CD4-positive, alpha-beta T cell treated with Interleukin-4 for 1 hour (primary cell): ENCODE results near the gene MAML2.

ENCODE experiments used
- DNase-seq, 2 donors: peaks; one replicate each; pipeline ENCODE4 v3.0.0-alpha.2; 2020 to 2022

MAML2 gene

DNA sequence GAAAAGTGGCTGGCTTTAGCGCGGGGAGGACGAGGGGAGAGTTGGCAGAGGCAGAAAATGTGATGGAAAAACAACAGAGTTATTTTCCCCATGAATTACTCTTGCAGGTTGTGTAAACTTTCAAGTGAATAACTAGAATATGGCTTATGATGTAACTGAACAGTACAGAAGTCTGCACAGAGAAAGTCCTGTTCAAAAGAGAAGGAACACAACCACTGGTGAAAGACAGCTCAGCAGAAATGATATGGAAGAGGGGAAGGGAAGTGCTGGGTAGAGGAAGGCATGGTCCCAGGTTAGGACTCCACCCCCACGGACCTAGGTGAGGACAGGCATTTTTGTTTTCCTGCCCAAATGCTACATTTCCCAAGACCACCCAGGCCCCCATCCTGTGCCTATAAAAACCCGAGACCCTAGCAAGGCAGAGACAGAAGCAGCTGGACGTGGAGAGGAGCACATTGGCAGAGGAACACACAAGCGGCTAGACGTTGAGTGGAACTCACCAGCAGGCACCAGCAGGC is 77.7 kb downstream of the MAML2 start:
- no peak for DNase-seq

DNA sequence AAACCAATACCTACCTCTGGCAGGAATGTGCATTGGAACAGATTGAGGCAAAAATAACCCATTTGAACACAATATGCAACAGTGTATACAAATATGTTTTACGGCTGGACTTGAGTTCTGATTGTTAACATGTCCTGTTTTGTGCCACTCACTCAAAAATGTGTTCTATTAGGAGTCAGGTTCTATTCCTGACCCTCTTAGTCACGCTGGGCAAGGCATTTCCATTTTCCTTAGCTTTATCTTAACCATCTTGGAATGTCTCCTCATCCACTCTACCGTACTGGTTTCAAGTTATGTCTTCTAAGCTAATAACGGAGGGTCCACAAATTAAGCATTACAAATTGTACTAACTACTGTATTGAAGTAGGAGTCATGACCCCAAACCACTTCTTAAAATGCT is 78.6 kb downstream of the MAML2 start:
- no peak for DNase-seq

DNA sequence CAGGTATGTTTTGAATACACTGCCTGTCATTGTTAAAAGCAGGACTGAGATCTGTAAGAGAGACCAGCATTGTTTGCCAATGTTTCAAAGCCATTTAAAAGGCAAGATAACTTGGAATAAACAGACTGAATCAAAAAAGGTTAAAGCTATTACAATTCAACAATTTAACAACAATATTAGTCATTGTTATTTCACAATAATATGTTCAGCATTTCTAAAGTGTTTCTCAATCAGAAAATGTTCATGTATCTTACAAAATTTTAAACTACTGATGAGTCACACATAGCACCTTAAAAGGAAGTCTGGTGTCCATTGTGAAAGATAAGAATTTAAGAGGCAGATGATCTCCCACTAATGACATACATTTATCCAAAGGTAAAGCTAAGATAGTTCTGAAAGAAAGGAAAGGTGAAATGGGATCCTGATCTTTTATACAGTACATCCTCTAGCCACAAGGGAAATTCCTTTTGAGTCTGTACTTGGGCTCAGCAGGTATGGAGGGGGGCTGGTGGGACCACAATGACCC is 79.7 kb downstream of the MAML2 start:
- peak in 1 of 2 donors; percentile 33 for DNase-seq

DNA sequence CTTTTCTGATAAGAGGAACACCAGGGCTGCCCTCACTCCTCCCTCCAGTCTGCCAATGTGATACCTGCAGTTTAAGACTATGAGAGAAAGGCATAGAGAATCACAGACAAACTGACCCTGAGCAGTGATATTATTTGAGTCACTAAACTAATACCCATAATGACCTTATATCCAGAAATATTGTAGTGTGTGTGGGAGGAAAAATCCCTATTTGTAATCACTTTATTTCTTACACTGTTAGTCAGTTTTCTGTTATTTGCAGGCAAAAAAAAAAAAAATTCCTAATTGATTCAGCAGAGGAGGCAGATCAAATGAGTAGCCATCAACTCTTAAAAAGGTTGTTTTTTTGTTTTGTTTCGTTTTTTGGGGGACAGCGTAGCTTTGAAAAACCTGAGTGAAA is 82.5 kb downstream of the MAML2 start:
- no peak for DNase-seq

DNA sequence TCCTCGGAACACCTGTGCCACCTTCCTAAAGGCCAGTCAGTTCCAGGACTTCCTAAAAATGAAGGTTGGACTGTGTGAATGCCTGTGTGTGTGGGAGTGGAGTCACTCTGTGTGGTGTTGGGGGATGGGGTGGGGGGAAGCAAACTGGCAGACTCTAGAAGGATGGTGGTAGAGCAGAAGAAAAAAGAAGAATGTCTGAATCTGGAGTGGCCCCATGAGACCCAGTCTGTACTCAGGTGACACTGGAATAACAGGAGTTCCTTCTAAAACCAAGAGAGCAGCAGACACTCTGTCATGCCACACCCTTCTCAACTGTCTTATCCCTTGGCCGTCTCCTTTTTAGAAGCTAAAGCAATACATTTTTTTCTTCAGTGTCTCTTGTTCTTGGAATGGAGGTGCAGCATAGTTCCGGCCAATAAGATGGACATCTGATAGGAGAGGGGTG is 82.9 kb downstream of the MAML2 start:
- DNase-seq = no peak

DNA sequence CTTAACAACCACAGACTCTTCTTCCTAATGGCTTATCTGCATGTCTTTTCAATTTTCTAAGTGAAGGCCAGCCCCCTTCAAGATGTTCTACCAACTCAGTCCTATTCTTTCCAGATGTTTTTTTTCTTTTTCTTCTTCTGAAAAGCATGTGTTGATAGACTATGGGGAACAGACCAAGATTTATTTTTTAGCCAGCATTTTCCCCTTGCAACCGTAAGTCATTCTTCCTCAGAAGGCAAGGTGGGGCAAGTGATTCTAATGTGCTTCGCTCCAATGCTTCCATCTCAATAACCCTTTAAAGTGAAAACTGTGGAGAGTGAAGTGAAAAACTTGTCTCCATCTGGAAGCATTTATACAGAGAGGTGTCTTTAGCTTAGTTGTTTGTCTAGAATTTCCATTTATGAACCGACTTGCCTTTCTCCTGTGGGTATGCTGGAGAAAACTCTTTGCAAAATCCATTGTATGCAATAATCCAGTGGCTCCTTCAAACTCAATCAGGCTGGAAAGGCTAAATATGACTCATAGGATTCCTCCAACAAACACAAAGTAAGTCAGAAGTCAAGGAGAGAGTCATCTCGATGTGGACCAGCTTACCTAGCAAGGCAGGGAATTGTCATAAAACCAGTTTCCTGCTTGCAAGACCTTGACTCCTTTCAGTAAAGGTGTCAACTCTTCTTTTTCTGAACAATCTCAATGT is 83.7 kb downstream of the MAML2 start:
- DNase-seq = no peak

DNA sequence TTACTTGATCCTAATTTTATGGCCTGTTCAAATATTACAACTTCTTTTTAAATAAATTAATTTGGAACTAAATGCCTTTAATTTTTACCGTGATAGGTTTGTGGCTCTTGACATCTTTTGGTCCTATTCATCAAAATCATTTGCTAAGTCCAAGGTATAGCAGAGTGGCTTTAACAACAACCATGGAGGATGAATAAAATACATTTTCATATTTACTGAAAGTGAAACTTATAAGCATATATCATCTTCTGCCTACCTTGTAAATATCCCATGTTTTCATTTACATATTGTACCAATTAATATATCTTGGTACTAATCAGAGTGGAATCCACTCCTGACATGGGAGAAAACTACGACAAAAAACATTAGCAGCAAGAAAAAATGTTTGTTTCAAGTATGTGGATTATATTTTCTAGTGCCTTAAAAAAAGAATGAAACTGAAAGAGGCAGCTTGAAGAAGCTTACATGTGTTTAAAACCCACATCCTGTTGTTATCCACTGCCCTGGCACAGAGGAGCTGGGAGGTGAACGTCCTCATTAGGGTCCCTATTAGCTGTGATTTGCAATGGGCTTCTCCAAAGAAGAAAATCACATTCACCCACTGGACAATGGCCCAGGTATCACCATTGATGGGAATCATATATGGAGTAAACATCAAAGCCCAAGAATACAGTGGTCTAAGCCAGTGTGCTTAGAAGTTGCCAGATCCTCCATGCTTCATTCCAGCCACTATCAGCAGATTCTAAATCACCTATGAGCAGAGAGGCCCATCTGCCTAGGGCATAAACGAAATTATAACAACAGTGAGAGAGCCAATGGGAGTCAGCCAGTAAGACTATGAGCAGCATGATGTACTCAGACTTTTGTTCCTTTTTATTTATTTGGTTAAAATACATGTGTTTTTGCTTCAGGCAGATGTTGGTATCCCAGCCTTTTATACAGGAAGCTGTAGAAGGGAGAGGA is 84.7 kb downstream of the MAML2 start:
- peak; percentile 68 to 74 for DNase-seq

DNA sequence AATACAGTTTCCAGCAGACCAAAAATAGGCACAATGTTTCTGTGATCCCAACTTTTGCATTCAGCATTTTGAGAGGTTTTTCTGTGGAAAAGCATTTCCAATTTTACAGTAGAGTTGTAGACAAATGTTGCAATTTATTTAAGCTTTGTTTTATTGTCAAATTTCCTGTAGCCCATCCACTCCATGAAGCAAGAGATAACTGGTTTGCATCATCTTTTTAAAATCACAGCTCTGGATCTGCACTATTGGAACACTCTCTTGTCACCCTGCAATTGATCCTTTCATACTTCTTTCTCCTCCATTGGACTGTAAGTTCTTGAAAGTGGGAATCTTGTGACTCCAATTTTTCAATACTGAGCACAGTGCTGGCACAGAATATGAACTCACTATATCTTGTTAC is 86.0 kb downstream of the MAML2 start:
- DNase-seq = no peak

DNA sequence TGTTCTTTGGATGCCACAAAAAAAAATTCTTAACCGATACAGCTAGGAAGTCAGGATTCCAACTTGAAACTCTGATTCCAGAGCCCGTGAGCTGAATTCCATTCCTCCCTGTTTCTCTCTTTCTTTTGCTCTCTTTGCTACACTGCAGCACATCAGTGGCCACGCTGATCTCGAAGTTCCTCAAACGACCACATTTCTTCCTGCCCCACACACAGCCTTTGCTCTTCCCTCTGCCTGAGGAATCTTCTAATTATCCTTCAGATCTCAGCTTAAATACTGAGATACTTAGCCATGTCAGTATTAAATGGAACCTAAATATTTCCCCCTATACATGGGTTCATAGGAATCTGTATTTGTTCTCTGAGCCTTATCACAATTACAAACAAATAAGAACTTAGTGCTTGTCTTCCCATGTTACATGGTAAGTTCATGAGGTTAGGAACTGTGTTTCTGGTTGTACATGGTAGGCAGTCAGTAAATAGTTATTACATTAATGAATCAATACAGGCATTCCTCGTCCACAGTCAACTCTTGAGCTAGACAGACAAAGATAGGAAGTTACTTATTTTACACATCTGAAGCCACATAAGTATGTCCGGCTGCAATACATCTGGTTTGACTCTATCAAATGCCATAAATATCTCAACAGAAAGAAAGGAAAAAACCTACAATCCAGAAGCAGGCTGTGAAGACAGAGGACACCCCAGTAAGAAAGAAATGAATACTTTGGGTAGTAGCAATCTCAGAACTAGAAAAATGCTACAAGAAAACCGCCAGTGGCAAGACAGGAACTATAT is 86.6 kb downstream of the MAML2 start:
- DNase-seq = no peak

DNA sequence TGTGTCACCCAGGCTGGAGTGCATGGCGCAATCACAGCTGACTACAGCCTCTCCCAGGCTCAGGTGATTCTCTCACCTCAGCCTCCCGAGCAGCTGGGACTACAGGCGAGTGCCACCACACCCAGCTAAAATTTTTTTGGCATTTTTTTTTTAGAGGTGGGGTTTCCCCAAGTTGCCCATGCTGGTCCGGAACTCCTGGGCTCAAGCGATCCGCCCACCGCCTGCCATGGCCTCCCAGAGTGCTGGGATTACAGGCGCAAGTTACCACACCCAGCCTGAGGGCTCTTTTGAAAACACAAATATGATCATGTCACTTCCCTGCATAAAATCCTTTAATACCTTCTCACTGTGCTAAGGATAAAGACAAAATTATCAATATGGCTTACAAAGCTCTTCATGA is 88.1 kb downstream of the MAML2 start:
- DNase-seq = peak in 1 of 2 donors; percentile 15

DNA sequence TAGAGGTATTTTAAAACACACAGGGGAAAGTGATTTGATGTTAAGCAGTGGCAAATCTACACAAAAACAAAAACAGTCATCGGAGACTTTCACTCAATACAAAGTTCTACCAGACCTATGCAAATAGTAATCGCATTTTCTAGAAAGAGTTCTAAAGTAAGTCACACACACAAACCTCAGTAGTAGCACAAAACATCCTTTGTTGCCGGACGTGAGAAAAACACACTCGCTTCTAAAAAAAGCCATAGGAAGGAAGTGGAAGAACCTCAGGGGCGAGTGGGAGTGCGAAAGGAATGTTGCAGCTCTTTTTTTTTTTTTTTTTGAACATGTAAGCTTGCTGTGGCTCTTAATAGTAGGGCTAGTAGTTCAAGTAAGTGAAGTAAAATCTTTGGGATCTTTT is 88.9 kb downstream of the MAML2 start:
- DNase-seq = peak; percentile 25 to 63

DNA sequence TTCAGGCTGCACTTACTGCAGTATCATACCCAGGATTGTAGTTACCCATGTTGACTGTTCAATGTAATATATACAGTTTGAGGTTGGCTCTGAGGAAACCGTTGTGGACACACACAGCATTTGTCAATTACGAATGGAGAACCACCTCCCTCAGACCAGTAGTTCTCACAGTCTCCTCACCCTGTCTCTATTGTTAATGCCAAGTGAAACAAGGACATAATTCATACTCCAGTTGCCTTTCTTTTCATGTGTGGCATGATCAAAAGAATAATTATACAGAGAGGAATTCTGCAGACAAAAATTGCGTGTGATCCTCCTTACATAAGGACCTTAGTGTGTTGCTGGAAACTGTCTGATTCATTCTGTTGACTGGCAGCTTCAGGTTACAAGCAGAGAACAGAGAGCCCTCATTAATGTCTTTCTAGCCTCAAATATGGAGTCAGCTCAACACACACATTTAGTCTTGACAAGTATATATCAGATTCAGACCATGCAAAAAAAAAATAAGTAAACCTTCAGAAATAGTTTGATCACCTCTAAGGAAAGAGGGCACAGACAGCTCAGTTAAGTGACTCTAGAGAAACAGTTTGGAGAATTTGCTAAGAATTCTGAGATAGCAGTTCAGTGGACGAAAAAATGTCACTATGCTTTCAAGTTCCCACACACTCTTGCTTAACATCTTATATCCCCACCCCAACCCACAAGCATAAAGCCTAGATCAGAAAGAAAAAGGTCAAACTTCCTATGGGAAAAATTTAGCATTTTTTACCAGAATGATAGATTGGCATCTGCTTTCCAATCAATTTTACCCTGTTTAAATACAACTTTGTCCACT is 96.1 kb downstream of the MAML2 start:
- no peak for DNase-seq

DNA sequence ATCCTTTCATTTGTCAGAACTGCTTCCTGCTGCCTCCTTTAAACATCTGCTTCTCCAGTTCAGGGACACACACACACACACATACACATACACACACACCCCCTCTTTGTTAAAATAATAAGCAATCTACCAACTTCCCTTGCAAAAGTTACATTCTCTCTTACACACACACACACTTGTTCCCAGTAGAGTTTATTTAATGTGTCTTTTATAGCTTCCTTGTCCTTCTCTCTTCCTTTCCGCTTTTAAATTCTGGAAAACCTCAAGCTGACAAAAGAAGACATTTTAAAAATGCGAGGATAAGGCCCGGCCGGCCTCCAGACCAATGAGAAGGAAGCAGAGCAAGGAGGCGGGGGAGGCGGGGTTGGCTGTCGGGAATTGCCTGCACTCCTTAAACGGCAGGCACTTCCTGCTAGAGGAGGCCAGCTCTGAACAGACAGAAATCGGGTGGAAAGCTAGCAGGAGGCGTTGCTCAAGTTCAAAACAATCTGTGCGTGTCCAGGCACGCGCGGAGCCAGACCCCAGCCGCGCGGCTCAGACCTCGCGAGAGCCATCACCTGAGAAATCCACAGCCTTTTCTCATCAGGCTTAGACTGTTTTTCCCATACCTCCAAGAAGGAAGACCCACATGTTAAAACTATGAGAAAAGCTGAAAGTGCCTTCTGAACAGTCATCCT is 99.9 kb downstream of the MAML2 start:
- peak; percentile 79 to 83 for DNase-seq

DNA sequence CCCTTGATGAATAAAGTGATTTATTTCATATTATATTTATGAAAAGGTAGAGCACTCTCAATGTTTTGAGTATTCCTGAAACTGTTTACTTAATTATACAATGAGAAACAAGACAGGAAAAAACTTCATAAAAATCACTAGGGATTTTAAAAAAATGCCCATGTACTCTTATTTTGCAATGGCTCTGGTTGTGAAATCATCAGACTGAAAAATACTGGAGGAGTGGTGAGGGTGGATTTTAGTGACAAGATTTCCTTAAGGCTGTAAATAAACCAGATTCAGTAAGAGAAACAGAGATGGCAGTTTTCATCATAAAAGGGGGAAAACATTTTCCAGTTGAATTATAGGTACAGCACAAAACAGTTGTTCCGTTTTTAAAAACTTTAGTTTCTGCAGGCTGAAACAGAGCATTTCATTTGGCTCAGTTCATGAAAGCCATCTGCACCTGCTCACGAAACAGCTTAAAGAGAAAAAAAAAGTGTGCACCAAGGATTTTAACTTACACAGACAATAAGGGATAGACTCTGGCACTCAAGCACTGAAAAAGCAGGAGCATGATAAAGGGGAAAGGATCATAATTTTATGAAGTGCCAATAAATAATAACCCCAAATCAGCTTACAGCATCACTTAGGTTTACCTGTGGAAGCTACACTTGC is 100.7 kb downstream of the MAML2 start:
- DNase-seq = no peak

DNA sequence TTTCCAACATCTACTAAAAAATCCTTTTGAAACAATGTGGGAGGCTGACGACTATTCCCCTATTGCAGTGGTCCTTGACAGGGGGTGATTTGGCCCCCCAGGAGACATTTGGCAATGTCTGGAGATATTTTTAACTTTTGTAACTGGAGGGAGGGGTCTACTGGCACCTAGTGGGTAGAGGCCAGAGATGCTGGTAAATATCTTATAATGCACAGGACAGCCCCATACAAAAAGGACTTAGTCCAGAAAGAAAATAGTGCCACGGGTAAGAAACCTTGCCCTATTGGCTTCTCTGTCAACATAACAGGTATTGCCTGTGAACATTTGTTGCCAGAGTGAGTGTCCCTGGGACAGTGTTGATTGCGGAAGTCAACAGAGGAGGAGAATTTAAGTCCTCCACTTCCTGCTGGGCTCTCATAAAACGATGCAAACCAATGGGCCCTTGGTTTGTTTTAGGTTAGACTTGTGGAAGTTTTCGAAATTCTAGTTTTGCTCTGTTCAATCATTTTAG is 101.6 kb downstream of the MAML2 start:
- DNase-seq = no peak

DNA sequence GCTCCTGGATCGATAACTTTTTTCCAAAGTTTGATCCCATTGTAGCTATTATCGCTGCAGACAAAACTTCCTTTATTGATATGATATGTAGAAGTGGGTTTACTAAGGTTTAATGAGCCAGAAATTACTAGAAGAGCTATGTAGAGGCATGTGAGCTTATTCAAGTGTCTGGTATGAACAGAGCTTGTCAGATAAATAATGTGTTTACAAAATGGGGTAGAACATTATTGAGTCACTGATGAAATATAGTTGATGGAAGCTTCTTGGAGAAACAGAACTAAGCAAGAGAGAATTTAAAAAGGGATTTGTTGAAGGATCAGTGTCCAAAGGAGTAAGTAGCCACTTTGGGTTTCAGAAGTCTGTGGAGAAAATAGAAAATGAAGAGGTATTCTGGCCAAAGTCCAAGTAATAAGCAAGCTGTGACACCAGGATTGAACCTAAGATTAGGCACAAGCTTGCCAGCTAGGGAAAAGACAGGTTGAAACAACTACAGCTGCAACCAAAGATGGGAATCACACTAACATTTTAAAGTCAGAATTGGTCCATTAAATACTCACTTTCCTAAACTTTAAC is 104.3 kb downstream of the MAML2 start:
- DNase-seq = no peak

DNA sequence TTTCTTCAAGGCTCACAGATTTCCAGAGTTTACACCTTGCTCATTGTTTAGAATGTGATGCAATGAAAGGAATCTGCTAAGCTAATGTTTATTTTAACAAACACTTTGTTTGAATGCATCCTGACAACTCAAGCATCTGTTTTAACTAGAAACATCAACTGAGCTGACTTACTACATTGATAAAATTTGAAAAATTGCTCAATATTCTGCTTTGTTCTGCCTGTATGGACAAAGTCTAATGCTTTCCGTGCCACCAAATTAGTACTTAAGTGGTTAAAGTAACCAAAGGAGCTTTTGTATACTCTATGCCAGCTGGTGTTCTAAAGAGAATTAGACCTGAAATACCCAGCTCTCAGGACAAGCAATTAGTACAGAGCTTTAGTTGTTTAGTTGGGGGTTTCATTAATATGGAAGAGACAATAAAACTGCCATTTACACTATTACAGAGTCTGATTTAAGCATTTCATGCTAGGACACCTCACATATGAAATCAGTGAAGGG is 105.2 kb downstream of the MAML2 start:
- no peak for DNase-seq

DNA sequence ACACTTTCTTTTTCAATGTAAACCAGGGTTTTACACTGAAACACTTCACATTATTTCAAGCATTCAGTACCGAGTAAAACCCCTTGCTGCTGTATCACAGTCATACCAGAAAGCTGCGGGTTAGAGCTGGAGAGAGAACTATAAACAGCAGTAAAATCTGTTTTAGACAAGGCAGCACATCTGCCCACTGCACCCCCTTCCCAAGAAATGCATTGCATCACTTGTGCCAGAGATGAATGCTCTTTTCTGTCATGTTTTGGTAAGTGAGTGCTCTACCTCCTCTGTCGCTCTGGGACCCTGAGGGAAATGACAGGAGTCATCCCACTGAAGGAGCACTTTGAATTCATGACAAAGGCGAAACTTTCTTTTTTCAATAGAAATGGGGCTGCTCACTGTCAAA is 107.2 kb downstream of the MAML2 start:
- DNase-seq = peak in 1 of 2 donors; percentile 25

DNA sequence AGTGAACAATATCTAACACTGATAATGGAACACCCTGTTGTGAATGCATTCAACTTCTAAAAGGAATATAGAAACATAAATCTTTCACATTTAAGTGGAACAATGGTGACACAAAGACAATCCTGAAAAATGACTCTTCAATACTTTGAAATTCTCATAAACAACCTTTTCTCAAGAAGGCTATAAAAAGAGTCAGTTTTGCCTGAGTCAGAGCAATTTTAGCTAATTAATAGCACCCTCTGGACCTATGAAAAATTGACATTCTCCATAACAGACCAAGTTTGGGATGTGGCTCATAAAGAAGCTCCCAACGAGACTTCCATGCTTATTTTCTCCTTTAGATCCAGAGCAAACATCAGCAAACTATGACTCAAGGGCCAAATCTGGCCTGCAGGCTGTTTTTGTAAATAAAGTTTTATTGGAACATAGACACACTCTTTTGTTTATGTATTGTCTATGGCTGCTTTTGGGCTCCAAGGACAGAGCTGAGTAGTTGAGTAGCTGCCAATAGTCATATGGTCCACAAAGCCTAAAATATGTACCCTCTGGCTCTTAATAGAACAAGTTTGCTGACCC is 108.0 kb downstream of the MAML2 start:
- DNase-seq = no peak
